ENCODE data around the gene APOM.

Gene APOM

GRCh38 chr6:31705931-31706330 lies 50.2 kb downstream of the APOM start:
- DNase-seq (ENCODE audit: low spot score): no peak

- no peak for DNase-seq (ENCODE audit: low spot score)
Observed at GRCh38 chr6:31706599-31706998, 50.9 kb downstream of the APOM start, which contains the start of gene LY6G6F. Gene LY6G6F (plus strand): TSS chr6:31706866. CDS start chr6:31706907, 41 bp downstream.

GRCh38 chr6:31707701-31708100 lies 52.0 kb downstream of the APOM start:
- DNase-seq (ENCODE audit: low spot score): no peak

Measured in COLO829 (cell line).